ENCODE measurements around the gene RHOU.

The RHOU gene

DNA sequence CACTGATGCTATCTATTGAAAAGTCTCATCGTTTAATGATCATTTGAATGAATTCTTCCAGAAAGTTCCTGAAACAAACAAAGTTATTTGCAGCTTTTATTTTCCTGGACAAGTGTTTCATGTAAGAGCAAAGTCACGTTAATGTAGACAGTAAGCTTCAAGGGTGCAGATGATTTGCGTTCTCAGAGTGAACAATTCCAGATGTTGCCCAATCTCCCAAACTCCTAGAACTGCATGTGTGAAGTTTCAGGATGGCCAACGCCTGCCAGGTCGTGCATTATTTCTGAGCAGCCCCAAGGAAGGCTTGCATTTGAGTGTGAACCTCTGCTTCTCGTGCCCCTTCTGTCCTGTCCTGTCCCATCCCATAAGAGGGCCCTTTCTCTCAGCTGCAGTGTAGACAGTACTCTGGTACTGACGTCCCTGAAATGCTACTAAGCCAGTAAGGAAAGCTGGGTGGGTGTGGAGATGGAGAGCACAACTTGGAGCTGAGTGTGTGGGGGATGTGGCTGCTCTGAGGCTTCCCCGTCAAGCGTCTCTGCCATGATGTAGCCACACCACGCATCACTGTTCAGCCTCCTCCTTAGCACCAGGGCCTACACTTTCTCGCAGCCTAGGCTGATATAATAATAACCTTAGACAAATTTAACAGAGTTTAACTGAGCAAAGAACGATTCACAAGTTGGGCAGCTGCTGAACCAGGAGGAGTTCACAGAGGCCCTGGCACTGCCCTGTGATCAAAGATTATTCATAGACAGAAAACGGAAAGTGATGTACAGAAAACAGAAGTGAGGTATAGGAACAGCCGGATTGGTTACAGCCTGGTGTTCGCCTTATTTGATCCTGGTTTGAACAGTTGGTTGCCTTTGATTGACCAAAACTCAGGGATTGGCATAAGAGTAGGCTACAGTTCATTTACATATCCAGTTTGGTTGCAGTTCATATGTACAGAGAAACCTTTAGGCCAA, 50.4 kb downstream of the RHOU start:
- no peak for DNase-seq (ENCODE audit: low spot score)

GRCh38 chr1:228786361-228787129, 51.3 kb downstream of the RHOU start:
- no peak for DNase-seq (ENCODE audit: low spot score)

GRCh38 chr1:228791791-228792190, 56.5 kb downstream of the RHOU start:
- DNase-seq (ENCODE audit: low spot score) = no peak

DNA sequence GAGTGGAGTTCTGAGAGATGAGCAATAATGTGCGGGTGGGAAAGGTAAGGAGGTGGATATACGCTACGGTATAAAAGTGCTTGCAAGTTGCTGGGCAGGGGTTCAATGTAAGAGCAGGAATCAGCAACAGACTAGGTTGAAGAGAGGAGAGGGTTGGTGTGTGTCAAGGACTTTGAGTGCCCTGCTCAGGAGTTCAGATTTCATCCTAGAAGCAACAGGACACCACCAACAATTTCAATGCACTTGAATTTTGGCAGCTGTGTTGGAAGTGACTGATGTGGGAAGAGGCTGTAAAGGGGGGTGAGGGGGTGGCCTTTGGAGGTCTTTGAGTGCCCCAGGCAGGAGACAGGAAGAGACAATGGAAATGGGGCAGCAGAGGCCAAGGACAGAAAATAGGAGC, 57.3 kb downstream of the RHOU start:
- no peak for DNase-seq (ENCODE audit: low spot score)

GRCh38 chr1:228793032-228793431, 57.8 kb downstream of the RHOU start:
- DNase-seq (ENCODE audit: low spot score) = no peak

DNA sequence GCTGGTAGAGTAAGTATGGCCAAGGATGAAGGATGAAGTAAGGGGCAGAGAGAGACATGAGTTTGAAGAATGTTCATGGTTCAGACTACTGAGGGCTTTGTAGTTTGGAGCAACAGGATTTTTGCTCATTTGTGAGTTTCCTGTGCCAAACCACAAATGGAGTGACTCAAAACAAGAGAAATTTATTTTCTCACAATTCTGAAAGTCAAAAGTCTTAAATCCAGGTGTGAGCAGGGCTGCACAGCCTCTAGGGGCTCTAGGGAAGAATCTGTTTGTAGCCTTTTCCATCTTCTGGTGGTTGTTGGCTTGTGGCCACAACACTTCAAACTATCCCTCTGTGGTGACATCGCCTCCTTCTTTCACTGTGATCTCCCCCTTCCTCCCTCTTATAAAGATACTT, 58.9 kb downstream of the RHOU start:
- no peak for DNase-seq (ENCODE audit: low spot score)

- no peak for DNase-seq (ENCODE audit: low spot score)
Observed at GRCh38 chr1:228794810-228795209, 59.5 kb downstream of the RHOU start.

- DNase-seq (ENCODE audit: low spot score) = no peak
Observed at GRCh38 chr1:228795596-228795995, 60.3 kb downstream of the RHOU start.

Measured in hematopoietic multipotent progenitor cell treated with erythropoietin and hydrocortisone succinate and interleukin-3 and kit ligand, for 17 days (in vitro differentiated cells).